Measurements from ENCODE around the gene WRNIP1.

DNA sequence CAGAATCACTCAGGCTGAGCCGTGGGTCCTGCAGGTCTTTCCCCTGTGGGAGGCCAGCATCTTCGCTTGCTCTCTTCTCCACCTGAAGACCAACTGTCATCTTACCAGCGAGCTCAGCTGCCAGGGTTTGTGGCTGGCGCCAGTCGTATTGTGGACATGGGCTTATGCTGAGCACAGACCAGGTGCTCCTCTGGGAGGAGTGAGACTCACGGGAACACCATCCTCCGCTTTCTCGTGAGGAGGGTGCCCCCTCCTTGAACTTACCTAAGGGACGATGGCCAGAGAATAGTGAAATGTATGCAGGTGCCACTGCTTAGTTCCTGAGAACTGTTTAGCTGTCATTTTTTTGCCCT is 17.1 kb downstream of the WRNIP1 start:
- TF ChIP-seq ESRRA (CRISPR knock-in tag; IDR thresholded peaks at IDR 0.05; ENCODE audit: borderline replicate concordance) (no peak), NFYB (CRISPR knock-in tag; conservative IDR thresholded peaks at IDR 0.05; ENCODE audit: low read depth) (no peak), JUN (CRISPR knock-in tag; IDR thresholded peaks at IDR 0.05) (no peak)
- TF ChIP-seq, protein P1, sequence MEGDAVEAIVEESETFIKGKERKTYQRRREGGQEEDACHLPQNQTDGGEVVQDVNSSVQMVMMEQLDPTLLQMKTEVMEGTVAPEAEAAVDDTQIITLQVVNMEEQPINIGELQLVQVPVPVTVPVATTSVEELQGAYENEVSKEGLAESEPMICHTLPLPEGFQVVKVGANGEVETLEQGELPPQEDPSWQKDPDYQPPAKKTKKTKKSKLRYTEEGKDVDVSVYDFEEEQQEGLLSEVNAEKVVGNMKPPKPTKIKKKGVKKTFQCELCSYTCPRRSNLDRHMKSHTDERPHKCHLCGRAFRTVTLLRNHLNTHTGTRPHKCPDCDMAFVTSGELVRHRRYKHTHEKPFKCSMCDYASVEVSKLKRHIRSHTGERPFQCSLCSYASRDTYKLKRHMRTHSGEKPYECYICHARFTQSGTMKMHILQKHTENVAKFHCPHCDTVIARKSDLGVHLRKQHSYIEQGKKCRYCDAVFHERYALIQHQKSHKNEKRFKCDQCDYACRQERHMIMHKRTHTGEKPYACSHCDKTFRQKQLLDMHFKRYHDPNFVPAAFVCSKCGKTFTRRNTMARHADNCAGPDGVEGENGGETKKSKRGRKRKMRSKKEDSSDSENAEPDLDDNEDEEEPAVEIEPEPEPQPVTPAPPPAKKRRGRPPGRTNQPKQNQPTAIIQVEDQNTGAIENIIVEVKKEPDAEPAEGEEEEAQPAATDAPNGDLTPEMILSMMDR (IDR thresholded peaks at IDR 0.05): no peak

All from WTC11 (cell line).